ENCODE data around the gene CDC14B. TPM values are rescaled to one million over a fixed set of nuclear protein-coding genes. Genes with fewer than 3 reads are reported as not detected.

The CDC14B gene
- total RNA-seq, 1 donor from 2014 or later: 38.1 TPM

- Mint-ChIP-seq H3K9me3 (no peaks in the 10 kb centered on the region), H3K36me3 (peaks cover 17% of the 10 kb centered on the region), H3K27me3 (ENCODE audit: insufficient read depth, low read depth) (peaks cover 5% of the 10 kb centered on the region), H3K4me3 (no peak overlapping the region), H3K27ac (no peak overlapping the region), H3K4me1 (peaks cover 9% of the 10 kb centered on the region)
- Histone ChIP-seq H3F3A (ENCODE audit: low read depth) (no peaks in the 10 kb centered on the region), H3K27ac (no peak overlapping the region), H4K20me1 (ENCODE audit: low read depth) (no peaks in the 10 kb centered on the region), H3K27me3 (no peaks in the 10 kb centered on the region), H3K36me3 (no peaks in the 10 kb centered on the region), H3K9ac (no peak overlapping the region), H2AFZ (replicated peaks) (no peak overlapping the region), H3K4me3 (no peak overlapping the region), H3K9me3 (ENCODE audit: low read depth) (no peaks in the 10 kb centered on the region), H3K4me2 (no peak overlapping the region), H3K4me1 (peaks cover 5% of the 10 kb centered on the region), H3K79me2 (ENCODE audit: low read depth) (no peaks in the 10 kb centered on the region)
- TF ChIP-seq EZH2 (IDR thresholded peaks at IDR 0.05) (no peak), EZH2phosphoT487 (IDR thresholded peaks at IDR 0.05) (no peak), CTCF (IDR thresholded peaks at IDR 0.05) (no peak)
- DNase-seq (ENCODE audit: low spot score): no peak
Observed at GRCh38 chr9:96490534-96491078, 129.0 kb downstream of the CDC14B start.

- Histone ChIP-seq H4K20me1 (ENCODE audit: low read depth) (no peaks in the 10 kb centered on the region), H3K9me3 (ENCODE audit: low read depth) (no peaks in the 10 kb centered on the region), H3K4me3 (no peak overlapping the region), H3K9ac (no peak overlapping the region), H3F3A (ENCODE audit: low read depth) (no peaks in the 10 kb centered on the region), H3K4me2 (no peak overlapping the region), H2AFZ (replicated peaks) (no peak overlapping the region), H3K79me2 (ENCODE audit: low read depth) (no peaks in the 10 kb centered on the region), H3K27ac (no peak overlapping the region), H3K27me3 (no peaks in the 10 kb centered on the region), H3K4me1 (peaks cover 5% of the 10 kb centered on the region), H3K36me3 (no peaks in the 10 kb centered on the region)
- Mint-ChIP-seq H3K4me3 (no peak overlapping the region), H3K27ac (peak overlapping the region; percentile 92), H3K4me1 (peaks cover 7% of the 10 kb centered on the region), H3K36me3 (peaks cover 21% of the 10 kb centered on the region), H3K27me3 (ENCODE audit: insufficient read depth, low read depth) (peaks cover 5% of the 10 kb centered on the region), H3K9me3 (no peaks in the 10 kb centered on the region)
- DNase-seq (ENCODE audit: low spot score): no peak
- no peak for TF ChIP-seq CTCF (IDR thresholded peaks at IDR 0.05)
- TF ChIP-seq EZH2phosphoT487 (IDR thresholded peaks at IDR 0.05): no peak
- TF ChIP-seq EZH2 (IDR thresholded peaks at IDR 0.05): no peak
Observed at GRCh38 chr9:96489482-96489979, 130.1 kb downstream of the CDC14B start.

- Histone ChIP-seq H3F3A (ENCODE audit: low read depth) (no peaks in the 10 kb centered on the region), H3K79me2 (ENCODE audit: low read depth) (no peaks in the 10 kb centered on the region), H4K20me1 (ENCODE audit: low read depth) (no peaks in the 10 kb centered on the region), H3K9ac (no peak overlapping the region), H3K4me2 (no peak overlapping the region), H3K9me3 (ENCODE audit: low read depth) (no peaks in the 10 kb centered on the region), H3K36me3 (no peaks in the 10 kb centered on the region), H3K27me3 (no peaks in the 10 kb centered on the region), H2AFZ (replicated peaks) (no peak overlapping the region), H3K4me3 (no peak overlapping the region), H3K27ac (no peak overlapping the region), H3K4me1 (no peaks in the 10 kb centered on the region)
- Mint-ChIP-seq H3K36me3 (peaks cover 31% of the 10 kb centered on the region), H3K4me1 (peaks cover 7% of the 10 kb centered on the region), H3K27me3 (ENCODE audit: insufficient read depth, low read depth) (peaks cover 2% of the 10 kb centered on the region), H3K4me3 (no peak overlapping the region), H3K9me3 (no peaks in the 10 kb centered on the region), H3K27ac (no peak overlapping the region)
- TF ChIP-seq EZH2phosphoT487 (IDR thresholded peaks at IDR 0.05) (no peak), CTCF (IDR thresholded peaks at IDR 0.05) (no peak), EZH2 (IDR thresholded peaks at IDR 0.05) (no peak)
- no peak for DNase-seq (ENCODE audit: low spot score)
Observed at GRCh38 chr9:96487949-96488348, 131.7 kb downstream of the CDC14B start.
